LNCaP clone FGC (cell line): Measurements from ENCODE around the gene CADM2.

Experiments used
- DNase-seq: peaks from one replicate; pipeline ENCODE4 v3.0.0-alpha.2; 2011; ENCODE audit warnings: low read depth
- H3K4me3 ChIP-seq: 2 replicates; pipeline ENCODE4 v1.5.1; 2011; ENCODE audit warnings: mild to moderate bottlenecking, low read depth, low read length, control low read depth
- TF ChIP-seq, protein P1 (sequence below): IDR thresholded peaks from 2 replicates; pipeline ENCODE4 v1.5.1; 2012; ENCODE audit warnings: mild to moderate bottlenecking; ENCODE audit not compliant: control insufficient read depth, insufficient read depth; ENCODE audit errors: extremely low read depth

Gene CADM2

DNA sequence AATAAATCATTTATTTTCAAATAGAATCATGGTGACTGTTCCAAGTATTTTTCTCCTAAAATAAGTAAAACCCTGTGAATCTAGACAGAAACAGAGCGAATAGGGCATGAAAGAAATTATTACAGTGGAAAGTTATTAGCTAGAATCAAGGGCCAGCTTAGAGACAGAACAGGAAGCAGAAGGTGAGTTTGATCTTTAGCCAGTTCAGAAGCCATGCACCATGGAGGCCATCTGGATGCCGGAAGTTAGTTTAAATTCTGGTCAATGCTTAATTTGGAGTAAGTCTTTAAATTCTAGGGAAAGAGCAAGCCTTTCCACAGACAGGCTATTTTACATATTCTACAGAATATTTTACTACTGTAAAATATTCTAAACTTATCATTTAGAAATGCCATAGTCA, 574.8 kb downstream of the CADM2 start:
- no peak overlapping the region for H3K4me3 ChIP-seq
- TF ChIP-seq, protein P1, sequence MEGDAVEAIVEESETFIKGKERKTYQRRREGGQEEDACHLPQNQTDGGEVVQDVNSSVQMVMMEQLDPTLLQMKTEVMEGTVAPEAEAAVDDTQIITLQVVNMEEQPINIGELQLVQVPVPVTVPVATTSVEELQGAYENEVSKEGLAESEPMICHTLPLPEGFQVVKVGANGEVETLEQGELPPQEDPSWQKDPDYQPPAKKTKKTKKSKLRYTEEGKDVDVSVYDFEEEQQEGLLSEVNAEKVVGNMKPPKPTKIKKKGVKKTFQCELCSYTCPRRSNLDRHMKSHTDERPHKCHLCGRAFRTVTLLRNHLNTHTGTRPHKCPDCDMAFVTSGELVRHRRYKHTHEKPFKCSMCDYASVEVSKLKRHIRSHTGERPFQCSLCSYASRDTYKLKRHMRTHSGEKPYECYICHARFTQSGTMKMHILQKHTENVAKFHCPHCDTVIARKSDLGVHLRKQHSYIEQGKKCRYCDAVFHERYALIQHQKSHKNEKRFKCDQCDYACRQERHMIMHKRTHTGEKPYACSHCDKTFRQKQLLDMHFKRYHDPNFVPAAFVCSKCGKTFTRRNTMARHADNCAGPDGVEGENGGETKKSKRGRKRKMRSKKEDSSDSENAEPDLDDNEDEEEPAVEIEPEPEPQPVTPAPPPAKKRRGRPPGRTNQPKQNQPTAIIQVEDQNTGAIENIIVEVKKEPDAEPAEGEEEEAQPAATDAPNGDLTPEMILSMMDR, result no peak
- no peak for DNase-seq

DNA sequence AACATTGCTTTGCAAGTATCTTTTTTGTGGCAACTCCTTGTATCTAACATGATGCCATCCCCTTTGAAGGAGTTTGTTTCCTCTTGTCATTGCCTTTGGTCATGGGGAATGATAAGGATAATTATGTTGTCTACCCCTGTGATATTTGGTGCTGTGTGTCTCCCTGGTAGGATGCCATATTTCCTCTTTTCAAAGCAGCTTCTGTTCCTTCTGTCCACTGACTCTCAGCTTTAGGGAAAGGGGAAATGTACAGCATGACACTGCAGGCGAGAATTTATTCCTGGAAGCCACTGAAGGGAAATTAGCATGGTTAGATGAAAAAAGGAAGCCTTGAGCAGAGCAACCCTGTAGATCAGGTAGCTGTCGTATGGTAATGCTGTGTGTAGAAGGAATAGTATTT, 576.7 kb downstream of the CADM2 start:
- TF ChIP-seq, protein P1, result no peak
- DNase-seq, result no peak
- H3K4me3 ChIP-seq, result no peak overlapping the region

GRCh38 chr3:85539232-85539631, 580.4 kb downstream of the CADM2 start:
- no peak overlapping the region for H3K4me3 ChIP-seq
- no peak for DNase-seq
- TF ChIP-seq, protein P1, result no peak

DNA sequence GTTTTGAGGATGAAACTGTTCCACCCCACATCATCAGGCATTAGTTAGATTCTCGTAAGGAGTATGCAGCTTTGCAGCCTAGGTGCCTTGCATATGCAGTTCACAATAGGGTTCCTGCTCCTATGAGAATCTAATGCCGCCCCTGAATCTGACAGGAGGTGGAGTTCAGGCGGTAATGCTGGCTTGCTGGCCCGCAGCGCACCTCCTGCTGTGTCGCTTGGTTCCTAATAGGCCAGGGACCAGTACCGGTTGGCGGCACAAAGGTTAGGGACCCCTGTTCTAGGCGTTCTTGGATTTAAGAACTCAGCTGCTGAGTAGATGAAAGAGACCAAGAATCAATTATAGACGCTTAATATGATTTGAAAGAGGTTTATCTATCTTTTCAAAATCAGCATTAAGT, 595.4 kb downstream of the CADM2 start:
- no peak for DNase-seq
- TF ChIP-seq, protein P1, result no peak
- no peak overlapping the region for H3K4me3 ChIP-seq

GRCh38 chr3:85560088-85560785, 601.4 kb downstream of the CADM2 start:
- peak; percentile 30 for DNase-seq
- TF ChIP-seq, protein P1, result no peak
- H3K4me3 ChIP-seq, result no peak overlapping the region

- TF ChIP-seq, protein P1, result peak; percentile 88
- H3K4me3 ChIP-seq, result no peak overlapping the region
- DNase-seq, result no peak
These were observed 608.4 kb downstream of the CADM2 start for GRCh38 chr3:85567071-85567676.
